ENCODE results near the gene MEP1A.
"Not testable (repeated sequence)": the region's sequence is repeated elsewhere in the genome, so short reads cannot be mapped to it uniquely, and the experiment has no call there.

The MEP1A gene

GRCh38 chr6:46773201-46773855 is 19.9 kb upstream of the MEP1A start:
- no peak for DNase-seq (ENCODE audit: low read depth, low spot score)
- no peak overlapping the region for H3K27ac ChIP-seq

DNA sequence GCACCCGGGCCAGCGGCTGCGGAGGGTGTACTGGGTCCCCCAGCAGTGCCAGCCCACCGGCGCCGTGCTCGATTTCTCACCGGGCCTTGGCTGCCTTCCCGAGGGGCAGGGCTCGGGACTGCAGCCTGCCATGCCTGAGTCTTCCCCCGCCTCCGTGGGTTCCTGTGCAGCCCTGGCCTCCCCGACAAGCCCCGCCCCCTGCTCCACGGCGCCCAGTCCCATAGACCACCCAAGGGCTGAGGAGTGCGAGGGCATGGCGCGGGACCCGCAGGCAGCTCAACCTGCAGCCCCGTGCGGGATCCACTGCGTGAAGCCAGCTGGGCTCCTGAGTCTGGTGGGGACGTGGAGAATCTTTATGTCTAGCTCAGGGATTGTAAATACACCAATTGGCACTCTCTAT is 18.5 kb upstream of the MEP1A start:
- not testable (repeated sequence) for H3K27ac ChIP-seq

GRCh38 chr6:46776070-46776712 is 17.0 kb upstream of the MEP1A start:
- no peak overlapping the region for H3K27ac ChIP-seq
- no peak for DNase-seq (ENCODE audit: low read depth, low spot score)

More for the DNA sequence above, 18.5 kb upstream of the MEP1A start:
- not testable (repeated sequence) for DNase-seq (ENCODE audit: low read depth, low spot score)

DNA sequence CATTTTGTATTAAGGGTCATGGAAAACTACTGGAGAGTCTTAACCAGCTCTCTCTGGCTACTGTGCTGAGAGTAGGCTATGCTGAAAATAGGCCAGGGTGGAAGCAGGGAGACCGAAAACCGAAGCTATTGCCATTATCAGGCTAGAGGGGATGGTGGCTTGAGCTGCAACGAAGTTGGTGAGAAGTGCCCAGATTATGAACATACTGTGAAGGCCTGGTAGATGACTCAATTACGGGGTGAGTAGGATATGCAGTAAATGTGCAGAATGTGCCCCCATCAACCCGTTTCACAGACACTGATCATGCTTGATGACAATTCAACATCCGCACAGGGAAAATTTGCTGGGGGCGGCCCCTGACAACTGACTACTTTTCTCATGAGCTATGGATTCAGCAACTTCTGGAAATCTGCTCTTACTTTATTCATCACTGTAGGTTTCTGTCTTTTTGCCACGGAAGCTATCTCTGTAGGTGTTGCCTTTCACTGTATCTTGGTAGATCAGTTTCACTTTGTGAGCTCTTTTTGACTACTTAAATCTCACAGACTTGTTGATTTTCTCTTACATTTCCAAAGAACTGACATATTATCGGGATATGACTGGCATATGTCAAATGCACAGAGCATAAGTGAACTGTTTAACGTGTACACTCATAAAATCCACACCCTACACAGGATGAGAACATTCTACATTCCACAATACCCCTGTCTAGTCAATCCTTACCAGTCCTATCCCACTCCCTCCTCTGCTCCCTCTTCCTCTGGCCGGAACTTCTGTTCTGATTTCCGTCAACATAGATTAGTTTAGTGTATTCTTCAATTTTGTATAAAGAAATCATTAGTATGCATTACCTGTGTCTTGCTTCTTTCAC is 15.5 kb upstream of the MEP1A start:
- no peak for DNase-seq (ENCODE audit: low read depth, low spot score)
- H3K27ac ChIP-seq: no peak overlapping the region

GRCh38 chr6:46781478-46782378 is 11.5 kb upstream of the MEP1A start:
- no peak overlapping the region for H3K27ac ChIP-seq
- no peak for DNase-seq (ENCODE audit: low read depth, low spot score)

GRCh38 chr6:46784535-46784934 is 8.7 kb upstream of the MEP1A start:
- H3K27ac ChIP-seq: no peak overlapping the region
- DNase-seq (ENCODE audit: low read depth, low spot score): no peak

DNA sequence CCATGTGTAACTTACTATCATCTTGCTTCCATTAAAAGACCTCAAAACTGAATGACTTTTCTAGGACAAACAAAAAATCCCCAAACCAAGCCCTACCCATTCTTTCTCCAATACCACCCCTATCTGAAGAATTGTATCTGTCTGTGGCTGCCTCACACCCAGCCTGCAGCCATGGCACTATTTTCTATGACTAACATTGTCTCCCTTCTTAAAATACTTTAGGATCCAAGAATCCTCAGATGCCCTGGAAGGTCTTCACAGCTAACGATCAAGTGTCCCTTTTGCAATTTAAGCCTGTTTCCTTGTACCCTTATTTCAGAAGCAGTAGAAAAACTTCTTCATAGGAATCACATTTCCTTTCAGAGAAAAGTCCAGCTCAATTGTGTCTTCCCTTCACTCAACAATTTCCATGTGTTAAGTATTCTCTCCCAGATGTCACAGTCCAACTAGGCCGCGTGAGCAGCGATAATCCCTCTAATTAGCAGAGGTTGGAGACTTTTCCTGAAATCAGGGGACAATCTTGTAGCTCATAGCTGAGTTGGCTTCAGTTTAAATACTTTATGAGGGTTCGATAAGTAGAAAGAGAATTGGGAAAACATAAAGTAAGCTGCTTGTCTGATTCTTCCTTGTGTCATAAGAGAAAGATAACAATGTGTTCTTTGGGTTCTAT is 5.2 kb upstream of the MEP1A start:
- no peak overlapping the region for H3K27ac ChIP-seq
- no peak for DNase-seq (ENCODE audit: low read depth, low spot score)

- no peak overlapping the region for H3K27ac ChIP-seq
- DNase-seq (ENCODE audit: low read depth, low spot score): no peak
Measured at GRCh38 chr6:46788791-46789190, 4.4 kb upstream of the MEP1A start.

- no peak overlapping the region for H3K27ac ChIP-seq
- no peak for DNase-seq (ENCODE audit: low read depth, low spot score)
Measured at GRCh38 chr6:46789434-46790354, 3.5 kb upstream of the MEP1A start.

GRCh38 chr6:46790355-46790874 is 2.8 kb upstream of the MEP1A start:
- no peak for DNase-seq (ENCODE audit: low read depth, low spot score)
- no peak overlapping the region for H3K27ac ChIP-seq

DNA sequence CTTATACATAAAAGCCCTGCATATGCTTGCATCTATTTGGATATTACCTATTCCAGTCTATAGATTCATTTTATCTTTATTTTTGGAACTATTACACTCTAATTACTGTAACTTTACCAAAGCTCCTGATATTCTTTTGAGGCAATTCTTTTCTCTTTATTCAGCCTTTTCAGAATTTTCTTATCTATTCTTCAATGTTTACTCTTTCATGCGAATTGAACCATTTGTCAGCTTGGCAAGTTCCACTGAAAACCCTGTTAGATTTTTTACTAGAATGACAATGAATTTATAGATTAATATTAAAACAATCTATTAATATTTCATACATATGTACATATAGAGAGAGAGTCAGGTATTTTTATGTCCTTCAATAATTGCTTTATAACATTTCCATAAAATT is 554 bp upstream of the MEP1A start:
- DNase-seq (ENCODE audit: low read depth, low spot score): no peak
- H3K27ac ChIP-seq: no peak overlapping the region

DNA sequence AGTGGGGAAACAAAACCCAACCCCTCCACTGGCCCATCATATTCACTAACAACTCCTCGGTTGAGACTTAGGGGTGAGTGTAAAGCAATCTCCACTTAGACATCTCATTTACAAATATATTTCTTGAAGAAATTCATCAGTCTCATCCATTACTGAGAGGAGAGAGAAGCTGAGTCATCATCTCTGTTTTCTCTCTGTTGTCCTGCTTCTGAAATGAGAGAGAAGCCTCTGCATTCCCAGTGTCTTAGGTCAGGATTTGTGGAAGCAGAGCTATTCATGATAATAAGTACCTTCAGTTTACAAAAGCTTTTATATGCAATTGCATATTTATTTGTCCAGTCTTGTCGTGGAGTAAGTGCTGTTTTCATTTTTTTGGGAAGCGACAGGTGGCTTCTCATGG is 879 bp downstream of the MEP1A start:
- H3K27ac ChIP-seq: no peak overlapping the region
- DNase-seq (ENCODE audit: low read depth, low spot score): no peak

GRCh38 chr6:46795816-46796215 is 2.6 kb downstream of the MEP1A start:
- no peak overlapping the region for H3K27ac ChIP-seq
- no peak for DNase-seq (ENCODE audit: low read depth, low spot score)

GRCh38 chr6:46796848-46797580 is 3.8 kb downstream of the MEP1A start:
- H3K27ac ChIP-seq: peak overlapping the region; percentile 42
- DNase-seq (ENCODE audit: low read depth, low spot score): peak; percentile 54

- H3K27ac ChIP-seq: no peak overlapping the region
- DNase-seq (ENCODE audit: low read depth, low spot score): no peak
Measured at GRCh38 chr6:46799657-46800056, 6.5 kb downstream of the MEP1A start.

GRCh38 chr6:46808806-46809205 is 15.6 kb downstream of the MEP1A start:
- no peak overlapping the region for H3K27ac ChIP-seq
- no peak for DNase-seq (ENCODE audit: low read depth, low spot score)

DNA sequence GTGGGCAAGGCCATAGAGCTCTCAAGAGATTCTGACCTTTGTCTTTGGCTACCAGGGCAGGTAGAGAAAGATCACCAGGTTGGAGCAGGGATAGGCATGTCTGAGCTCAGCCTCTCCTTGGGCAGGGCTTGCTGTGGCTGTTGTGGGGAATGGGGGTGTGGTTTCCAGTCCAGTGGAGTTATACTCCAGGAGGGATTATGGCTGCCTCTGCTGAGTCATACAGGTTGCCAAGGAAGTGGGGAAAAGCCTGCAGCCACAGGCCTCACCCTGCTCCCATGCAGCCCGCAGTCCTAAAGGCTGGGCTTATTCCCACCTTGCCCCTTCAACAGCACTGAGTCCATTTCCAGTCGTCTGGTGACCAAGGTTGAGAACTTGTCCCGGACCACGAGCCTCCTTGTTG is 21.9 kb downstream of the MEP1A start:
- H3K27ac ChIP-seq: peak overlapping the region; percentile 82
- peak; percentile 74 for DNase-seq (ENCODE audit: low read depth, low spot score)

GRCh38 chr6:46816626-46817025 is 23.4 kb downstream of the MEP1A start:
- DNase-seq (ENCODE audit: low read depth, low spot score): peak; percentile 72
- H3K27ac ChIP-seq: peak overlapping the region; percentile 82

Data from epithelial cell of prostate (primary cell).